ENCODE data around the gene VWA5A. TPM values are rescaled to one million over a fixed set of nuclear protein-coding genes. Genes with fewer than 3 reads are reported as not detected.
"Not testable (repeated sequence)": the region's sequence is repeated elsewhere in the genome, so short reads cannot be mapped to it uniquely, and the experiment has no call there.

The VWA5A gene
- total RNA-seq, 1 experiment from 2014 or later, result 1.1 TPM

DNA sequence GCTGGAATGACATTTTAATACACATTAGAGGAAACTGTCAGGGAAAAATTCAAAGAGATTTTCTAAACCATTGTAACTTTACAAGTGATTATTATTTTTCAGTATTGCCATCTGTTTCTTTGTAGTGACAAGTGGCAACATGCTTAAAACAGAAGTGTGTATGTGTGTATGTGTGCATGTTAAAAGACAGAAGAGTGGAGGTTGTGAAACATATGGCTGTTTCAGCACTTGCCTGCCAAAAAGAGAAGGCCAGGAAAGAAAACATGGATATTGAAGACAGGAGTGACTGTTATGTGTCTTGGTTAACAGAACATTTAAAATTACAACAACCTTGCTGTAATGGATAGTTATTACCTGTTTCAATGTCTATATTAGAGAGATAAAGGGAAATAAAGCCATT is 24.3 kb upstream of the VWA5A start:
- DNase-seq (ENCODE audit: low spot score), result no peak

DNA sequence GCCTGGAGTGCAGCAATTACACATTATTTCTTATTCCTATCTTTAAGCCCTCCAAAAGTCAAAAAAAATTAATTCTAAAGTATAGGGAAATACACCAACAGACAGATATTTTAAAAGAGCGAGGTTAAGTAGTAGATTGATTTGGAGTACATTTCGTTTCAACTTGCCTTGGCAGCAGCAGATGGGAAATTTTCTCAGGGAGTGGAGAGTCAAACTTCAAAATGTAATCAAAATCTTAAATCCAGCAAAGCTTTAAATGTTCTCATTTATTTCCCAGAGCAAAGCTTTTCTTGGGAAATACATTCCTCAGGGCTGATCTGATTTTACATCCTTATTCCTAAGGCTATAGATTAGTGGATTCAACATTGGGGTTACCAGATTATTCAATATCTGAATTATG is 21.9 kb upstream of the VWA5A start:
- DNase-seq (ENCODE audit: low spot score), result no peak

DNA sequence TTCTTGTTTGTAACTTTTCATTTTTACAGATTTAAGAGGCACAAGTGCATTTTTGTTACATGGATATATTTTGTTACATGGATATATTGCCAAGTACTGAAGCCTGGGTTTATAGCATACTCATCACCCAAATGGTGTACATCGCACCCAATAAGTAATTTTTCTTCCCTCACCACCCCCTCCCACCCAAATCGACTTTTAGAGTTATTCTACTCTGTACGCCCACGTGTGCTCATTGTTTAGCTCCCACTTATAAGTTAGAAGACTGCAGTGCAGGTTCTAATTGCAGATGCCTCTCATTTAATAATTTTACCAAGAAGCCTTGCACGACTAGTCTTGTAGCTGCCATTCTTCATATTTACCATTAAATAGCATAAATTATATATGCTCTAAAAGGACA is 20.5 kb upstream of the VWA5A start:
- no peak for DNase-seq (ENCODE audit: low spot score)

DNA sequence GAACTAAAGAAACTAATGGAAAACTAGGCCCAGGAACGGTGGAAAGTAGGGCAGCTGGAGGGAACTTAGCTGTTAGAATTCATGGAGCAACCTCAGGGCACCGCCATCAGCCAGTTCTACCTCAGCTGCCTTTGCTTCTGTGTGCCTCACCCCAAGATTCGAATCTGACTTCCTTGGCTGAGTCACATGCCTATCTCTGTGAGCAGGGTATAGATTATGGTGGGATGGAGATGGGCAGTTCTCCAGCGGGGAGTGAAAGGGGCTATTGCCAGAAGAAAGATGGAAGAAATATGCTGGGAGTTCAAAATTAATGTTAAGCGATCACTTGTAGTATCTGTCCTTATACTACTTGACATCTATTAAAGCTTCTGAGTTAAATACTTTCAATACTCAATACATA is 18.9 kb upstream of the VWA5A start:
- no peak for DNase-seq (ENCODE audit: low spot score)

DNA sequence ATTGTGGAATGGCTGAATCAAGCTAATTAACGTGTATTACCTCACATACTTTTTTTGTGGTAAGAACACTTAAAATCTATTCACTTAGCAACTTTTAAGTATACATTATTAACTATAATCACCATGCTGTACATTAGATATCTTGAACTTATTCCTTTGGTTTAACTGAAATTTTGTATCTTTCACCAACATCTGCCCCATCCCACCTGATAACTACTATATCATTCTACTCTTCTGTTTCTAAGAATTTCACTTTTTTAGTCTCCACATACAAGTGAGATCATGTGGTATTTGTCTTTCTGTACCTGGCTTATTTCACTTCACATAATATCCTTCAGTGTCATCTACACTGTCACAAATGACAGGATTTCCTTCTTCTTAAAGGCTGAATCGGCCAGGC is 17.1 kb upstream of the VWA5A start:
- DNase-seq (ENCODE audit: low spot score), result no peak

DNA sequence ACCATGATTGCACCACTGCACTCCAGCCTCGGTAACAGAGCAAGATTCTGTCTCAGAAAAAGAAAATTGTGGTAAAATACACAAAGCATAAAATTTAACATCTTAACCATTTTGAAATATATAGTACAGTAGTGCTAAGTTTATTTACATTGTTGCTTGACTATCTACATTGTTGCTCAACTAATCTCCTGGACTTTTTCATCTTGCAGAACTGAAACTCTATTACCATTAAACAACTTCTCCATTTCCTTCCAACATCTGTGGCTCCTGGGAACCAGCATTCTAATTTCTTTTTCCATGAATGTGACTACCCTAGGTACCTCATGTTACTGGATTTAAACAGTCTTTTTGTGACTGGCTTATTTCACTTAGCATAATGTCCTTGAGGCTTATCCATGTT is 13.5 kb upstream of the VWA5A start:
- no peak for DNase-seq (ENCODE audit: low spot score)

DNA sequence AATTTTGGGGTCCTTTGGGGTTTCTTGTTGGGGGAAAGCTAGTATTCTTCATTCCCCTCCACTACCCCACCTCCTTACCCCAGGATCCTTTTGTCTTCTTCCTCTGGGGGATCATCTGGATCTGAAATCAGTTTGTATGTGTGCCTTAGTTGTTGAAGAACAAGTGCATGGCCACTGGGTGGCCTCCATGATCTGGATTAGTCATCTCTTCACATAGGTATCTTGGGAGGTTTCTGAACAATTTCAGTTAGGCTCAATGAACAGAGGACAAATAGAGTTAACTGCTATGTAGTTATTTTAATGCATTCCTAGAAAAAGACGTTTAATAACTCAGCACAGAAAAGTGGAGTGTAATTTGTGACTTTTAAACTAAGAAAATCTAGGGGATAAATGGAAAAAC is 7.1 kb upstream of the VWA5A start:
- no peak for DNase-seq (ENCODE audit: low spot score)

DNA sequence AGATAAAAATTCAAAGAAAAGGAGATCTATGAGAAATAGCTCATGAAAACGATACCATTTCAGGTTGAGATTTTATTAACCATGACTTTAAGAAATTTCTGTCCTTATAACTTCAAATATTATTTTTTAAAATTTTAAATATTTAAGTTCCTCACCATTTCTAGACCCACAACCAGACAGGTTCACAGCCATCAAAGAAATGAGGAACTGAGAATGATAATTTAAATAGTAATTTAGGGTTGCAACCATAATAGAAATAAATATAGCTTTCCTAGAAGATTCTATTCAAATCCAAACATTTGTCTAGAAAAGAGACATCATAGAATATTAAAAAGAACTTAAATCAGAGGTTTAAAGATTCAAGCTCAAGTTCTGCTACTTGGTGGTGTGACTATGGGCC is 5.9 kb upstream of the VWA5A start:
- DNase-seq (ENCODE audit: low spot score), result no peak

DNA sequence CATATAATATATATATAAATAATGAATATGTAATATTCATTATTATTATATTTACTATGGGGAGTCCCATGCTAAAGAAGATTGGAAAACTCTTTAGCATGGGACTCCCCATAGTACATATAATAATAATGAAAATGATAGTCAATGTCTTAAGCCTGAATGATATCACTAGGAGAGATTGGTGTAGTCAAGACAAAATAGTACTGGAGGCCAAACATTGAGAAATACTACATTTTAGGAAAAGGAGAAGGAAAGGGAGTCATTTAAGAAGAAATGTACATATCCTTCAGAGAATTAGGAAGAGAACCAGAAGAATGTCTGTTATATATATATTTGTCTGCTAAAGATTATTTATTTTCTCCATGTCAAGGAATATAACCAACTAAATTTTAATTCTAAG is 5.0 kb upstream of the VWA5A start:
- no peak for DNase-seq (ENCODE audit: low spot score)

DNA sequence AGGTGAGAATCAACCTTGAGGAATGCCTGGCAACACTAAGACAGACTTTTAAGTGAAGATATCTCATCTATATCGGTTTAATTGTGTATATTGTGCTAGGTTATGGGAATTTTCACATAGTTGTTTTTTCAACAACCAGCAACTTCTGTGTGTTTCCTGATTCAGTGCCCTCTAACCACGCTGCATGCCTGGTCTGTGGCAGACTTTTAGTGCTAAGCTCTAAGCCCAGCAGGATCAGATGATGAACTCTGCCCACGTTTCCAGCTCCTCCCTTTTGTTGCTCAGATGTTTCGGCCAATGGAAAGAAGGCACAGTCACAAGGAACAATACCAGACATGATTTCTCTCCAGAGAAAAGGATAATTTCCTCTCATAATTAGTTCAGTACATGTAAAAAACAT is 1.4 kb upstream of the VWA5A start:
- no peak for DNase-seq (ENCODE audit: low spot score)

DNA sequence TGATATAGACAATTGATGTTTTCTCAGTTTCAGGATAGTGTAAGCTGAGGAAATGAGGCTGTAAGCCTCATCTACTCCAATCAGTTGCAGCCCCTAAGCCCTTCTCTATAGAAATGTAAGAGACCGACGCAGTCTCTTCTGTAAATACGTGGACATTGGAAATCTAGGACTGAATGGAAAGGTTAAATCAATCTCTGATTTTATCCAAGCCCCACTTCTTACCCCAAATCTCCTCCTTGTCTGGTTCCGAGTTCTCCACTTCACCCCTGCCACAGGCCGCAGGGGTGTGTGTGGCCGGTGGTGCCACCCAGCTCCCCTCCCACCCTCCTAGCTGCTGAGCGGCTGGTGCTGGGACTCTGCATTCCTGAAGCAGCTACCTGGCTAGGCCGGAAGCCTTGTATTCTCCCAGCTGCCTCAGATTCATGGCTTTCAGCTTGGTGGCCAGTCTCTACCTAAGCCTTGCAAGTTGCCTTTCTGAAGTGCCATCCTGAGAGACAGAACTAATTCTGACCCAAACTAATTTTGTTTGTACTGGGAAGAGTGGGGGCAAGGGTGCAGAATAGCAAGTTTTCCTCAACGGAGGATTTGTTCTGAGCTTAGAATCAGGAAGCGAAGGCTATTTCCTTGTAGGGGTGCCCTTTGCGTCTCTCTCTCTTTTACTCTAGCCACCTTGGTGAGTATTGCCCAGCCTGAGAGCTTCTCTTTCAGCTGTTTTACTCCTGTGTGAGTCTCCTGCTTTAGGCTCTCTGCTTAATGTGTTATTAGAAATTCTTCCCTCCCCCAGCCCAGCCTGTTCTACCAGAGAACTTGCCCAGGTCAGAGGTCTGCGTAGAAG is 749 bp downstream of the VWA5A start:
- no peak for DNase-seq (ENCODE audit: low spot score)

DNA sequence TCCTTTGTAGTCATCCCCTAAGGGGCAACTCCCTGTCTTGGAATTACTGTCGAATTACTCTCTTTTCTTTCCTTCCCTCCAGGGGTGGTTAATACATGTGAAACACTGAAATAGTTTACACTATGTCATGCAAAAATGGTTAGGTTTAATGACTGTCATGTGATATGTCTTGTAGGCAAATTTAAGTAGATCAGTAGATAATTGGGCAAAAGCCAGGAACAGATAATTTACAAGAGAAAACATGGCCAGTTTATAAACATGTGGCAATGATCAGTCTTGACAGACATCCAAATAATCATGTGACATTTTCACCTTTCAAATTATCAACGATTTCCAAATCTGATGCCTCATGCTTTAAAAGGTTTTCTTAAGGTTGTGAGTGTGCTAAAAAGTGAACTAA is 3.9 kb downstream of the VWA5A start:
- DNase-seq (ENCODE audit: low spot score), result no peak

DNA sequence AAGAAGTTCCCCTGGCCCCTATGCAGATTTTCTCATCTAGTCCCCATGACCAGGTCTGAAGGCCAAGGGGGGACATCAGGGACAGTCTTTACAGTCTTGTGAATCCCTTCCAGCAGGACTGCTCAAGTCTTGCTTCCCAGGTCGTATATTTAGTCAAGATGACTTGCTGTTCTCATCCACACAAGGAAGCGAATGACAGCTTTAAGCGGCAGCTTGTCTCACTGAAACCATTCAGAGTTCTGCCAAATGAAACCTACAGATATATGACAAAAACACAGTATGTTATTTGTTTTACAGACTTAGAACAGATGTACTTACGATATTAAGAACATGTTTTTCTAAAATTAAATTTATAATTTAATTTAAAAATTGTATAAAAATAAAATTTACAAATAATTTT is 5.6 kb downstream of the VWA5A start:
- DNase-seq (ENCODE audit: low spot score), result no peak

DNA sequence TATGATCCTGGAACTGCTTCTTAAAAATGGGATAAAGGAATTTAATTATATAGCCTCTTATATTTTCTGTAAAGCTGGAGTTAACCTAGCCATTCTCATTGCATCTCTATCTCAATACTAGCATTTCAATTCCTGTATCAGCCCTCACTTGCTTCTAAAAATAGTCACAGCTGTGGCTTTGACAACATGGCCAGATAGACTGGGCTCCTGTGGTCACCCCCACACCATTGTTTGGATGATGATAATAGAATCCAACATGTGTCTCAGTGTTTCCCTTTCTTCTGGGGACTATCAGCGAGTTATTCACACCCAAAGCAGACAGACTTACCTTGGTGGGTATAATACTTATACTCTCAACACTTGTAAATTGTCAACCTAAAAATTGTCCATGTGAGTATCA is 6.9 kb downstream of the VWA5A start:
- DNase-seq (ENCODE audit: low spot score), result no peak

DNA sequence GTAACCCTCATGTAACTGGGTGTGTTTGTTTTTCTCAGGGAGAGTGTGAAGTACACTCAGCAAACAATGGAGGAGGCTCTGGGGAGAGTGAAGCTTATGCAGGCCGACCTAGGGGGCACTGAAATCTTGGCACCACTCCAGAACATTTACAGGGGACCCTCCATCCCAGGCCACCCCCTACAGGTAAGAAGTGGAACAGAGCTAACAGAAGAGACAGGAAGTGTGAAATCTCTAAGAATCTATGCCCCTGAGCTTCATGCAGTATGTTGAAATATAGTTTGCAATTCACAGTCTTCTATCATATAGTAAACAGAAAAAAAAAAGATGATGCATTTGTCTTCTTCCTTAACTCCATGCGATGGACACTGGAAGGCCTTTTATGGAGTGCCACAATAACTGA is 8.4 kb downstream of the VWA5A start:
- DNase-seq (ENCODE audit: low spot score), result no peak

DNA sequence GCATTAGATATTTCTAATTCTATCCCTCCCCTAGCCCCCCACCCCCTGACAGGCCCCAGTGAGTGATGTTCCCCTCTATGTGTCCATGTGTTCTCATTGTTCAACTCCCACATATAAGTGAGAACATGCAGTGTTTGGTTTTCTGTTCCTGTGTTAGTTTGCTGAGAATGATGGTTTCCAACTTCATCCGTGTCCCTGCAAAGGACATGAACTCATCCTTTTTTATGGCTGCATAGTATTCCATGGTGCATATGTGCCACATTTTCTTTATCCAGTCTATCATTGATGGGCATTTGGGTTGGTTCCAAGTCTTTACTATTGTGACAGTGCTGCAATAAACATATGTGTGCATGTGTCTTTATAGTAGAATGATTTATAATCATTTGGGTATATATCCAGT is 11.9 kb downstream of the VWA5A start:
- DNase-seq (ENCODE audit: low spot score), result not testable (repeated sequence)

DNA sequence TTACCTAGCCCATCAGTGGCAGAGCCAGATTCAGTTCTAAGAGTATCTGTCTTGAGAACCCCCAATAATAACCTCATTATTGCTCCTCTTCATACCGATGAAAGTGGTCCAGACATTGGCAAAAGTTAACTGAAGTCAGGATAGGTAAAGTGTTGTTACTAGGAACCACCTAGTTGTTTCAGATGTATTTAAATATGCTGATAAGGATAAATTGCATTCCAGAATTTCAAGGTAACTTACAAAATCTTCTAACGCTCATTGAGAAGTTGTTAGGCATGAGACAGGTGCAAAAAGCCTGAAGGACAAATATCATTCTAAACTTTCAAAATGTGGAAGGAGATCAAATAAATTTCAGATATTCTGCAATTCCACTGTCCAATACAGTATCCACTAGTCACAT is 27.8 kb downstream of the VWA5A start:
- DNase-seq (ENCODE audit: low spot score), result no peak

DNA sequence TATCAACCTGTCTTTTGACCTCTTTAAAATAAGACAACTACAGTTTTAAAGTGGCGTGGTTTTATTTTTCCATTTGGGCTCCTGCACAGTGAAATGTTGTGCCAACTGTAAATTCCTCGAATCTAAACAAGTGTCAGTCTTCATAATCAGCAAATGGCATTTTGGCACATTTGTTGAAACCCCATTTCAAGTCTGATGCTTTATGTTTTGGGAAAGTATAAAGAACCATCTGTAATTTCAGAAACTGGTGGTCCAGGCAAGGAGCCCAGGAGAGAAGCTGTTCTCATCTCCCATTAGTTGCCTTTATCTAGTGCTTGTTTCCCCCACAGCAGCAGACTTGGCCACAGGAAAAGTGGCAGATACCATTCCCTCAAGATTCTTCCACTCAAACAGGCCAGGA is 32.7 kb downstream of the VWA5A start:
- DNase-seq (ENCODE audit: low spot score), result no peak

DNA sequence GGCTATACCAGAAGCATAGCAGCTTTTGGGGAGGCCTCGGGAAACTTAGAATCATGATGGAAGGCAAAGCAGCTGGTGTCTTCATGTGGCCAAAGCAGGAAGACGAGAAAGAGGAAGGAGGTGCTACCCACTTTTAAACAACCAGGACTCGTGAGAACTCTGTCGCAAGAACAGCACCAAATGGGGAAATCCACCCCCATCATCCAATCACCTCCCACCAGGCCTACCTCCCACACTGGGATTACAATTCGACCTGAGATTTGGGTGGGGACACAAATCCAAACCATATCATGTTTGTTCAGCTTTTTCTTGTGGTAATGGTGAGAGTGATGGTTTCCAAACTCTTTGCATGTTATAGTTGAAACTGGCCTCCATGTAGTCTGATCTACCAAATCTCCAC is 35.4 kb downstream of the VWA5A start:
- no peak for DNase-seq (ENCODE audit: low spot score)

DNA sequence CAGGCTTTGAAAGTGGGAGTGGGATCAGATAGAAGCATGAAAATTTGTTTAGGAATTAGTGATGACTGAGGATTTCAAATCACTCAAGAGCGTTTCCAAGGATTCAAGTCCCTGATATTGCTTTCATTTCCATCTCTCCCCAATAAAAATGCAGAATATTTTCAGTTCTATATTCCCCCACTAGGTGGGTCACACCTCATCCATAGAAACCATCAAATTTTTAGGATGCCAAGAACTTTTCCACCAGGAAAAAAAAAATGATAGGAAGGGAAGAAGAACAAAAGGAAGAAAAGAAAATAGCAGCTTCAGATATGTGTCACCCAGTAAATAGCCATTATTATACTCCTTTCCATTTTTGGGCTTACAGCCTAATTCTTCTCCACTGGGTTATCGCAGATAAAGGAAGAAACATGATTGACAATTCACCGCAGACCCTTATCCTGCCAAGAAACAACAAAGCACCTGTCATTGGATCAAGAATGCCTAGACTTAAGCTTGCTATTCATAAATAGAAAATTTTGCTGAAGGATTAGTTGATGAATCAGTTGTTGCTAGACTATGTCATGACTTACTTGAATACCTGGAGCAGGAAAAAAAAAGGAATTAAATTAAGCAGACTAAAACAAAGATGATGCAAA is 37.6 kb downstream of the VWA5A start:
- no peak for DNase-seq (ENCODE audit: low spot score)

DNA sequence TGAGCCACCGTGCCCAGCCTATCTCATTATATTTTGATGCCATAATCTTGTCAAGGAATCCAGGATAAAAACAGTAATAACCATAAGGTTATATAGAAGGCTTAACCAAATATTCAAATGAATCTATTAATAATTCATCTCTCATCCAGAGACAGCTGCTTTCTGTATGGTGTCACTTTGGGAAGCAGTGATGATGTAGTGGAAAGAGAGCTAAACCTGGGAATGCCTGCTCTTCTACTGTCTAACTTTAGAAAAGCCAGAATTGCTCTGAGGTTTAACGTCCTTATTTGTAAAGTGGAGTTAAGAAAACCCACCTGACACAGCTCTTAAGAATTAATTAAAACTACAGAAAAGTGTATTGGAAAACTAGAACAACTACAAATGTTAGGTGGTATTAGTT is 38.6 kb downstream of the VWA5A start:
- DNase-seq (ENCODE audit: low spot score), result no peak

DNA sequence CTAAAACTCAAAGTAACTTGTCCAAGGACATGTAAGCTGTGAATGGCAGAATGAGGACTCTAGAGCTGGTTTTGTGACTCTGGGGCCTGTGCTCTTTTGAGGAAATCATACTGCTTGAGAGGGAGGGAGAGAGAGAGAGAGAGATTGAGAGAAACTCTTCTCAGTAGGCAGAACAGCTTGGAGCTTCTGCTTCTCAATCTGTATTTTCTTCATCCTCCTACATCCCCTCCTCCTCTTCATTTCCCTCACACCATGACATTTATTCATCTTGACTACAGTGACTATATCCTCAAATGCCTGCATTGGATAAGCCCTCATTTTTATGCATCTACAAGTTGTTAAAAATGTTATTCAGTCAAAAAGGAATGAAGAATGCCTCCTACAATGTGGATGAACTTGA is 44.2 kb downstream of the VWA5A start:
- DNase-seq (ENCODE audit: low spot score), result no peak

DNA sequence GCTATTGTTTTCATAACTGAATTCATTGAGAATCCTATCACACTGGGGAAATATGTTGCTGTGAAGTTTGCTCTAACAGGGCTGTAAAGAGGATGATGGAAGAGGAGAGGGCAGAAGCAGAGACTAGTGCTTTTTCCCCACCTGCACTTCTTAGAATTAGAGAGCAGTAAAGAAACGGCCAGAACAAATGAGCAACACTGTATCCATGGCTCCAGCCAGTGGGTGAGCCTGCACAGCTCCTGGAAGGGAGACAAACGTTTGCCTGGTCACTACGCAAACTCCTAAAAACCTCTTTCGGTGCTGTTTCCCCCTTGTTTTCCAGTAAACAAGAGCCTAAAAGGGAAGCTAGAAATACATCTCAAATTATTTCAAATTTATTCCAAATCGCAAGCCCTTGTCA is 45.7 kb downstream of the VWA5A start:
- DNase-seq (ENCODE audit: low spot score), result no peak

DNA sequence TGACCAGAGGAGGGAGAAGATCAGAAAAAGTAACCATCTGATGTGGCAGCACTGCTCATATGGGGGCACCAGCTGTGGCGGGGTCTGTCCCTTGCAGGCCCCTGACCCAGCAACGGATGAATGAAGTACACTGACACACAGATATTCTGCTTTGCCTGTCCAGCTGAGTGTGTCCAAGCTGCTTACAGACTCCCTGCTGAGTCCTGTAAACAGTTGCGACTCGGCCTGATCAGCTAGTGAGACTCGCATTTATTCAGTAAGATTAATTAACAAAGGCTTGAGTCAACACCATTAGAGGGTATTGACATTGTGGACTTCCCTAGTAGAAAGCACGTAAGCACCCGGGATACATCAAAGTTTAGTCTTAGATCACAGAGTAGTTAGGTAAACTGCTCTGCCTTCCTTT is 52.6 kb downstream of the VWA5A start:
- no peak for DNase-seq (ENCODE audit: low spot score)

Measured in A172 (cell line).